HUDEP-2 (cell line): ENCODE data around the gene SYTL4.

Experiments used
- DNase-seq, 76 experiments: peaks; one replicate each; lab custom pipeline; 2025; ENCODE audit not compliant: unreplicated experiment in 76 of 76; lab: John Stamatoyannopoulos, UW

The SYTL4 gene

GRCh38 chrX:100649550-100650356 is 82.2 kb downstream of the SYTL4 start:
- DNase-seq, result no peak

DNA sequence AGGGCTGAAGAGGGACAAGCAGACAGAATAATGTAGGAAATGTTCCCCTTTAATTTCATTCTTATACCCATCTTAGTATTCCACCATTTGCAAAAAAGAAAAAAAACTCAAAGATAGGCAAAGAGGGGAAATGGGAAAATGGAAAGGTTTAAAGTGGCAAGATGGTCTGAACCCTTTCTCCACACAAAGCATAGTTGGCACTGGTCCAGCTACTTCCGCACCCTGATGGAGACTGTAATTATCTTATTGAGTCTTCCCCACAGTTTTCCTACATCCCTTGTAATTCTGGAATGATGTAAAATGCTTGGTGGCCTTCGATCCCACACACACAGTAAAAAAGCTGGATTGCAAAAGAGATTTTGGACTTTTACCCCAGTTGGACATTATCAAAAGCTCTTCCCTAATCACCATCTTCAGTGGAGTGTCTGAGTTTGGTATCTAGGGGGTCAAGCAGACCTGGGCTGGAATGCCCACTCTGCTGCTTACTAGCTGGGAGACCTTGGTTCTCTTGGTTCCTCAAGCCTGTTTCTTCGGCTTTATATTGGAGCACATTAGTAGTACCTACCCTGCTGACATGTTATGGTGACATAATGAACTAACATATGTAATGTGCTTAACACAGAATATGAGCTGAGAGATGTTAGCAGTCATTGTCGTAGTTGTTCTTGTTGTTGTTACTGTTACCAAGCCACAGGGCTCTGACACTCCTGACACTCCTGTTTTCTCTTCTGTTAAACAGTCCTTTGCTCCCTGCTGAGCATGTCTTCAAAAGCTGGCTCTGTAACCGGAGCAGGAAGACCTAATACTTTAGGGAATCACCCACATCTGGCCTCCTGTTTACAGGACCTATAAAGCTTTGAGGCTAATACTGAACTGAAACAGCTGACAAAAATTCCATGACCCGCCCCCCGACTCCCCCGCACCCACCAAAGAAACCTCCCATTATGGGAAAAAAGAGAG is 83.2 kb downstream of the SYTL4 start:
- no peak for DNase-seq

GRCh38 chrX:100647739-100648138 is 84.2 kb downstream of the SYTL4 start:
- no peak for DNase-seq

DNA sequence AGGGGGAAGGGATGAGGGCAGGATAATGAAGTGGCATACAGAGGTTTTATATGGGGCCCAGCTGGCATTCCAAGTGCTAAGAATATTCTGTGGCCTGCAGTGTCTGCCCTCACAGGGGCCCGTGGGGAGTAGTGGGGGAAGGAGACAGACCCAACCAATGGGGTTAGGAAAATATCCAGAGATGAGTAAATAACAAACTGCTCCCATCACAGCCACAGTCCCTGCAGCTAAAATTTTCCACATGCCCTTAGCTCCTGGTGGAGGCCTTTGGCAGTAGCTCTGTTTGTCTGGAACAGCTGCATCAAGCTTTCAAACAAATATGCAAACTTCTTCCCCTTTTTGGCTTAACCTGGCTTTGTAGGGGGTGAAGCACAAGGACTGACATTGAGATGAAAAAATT is 84.8 kb downstream of the SYTL4 start:
- no peak for DNase-seq

- no peak for DNase-seq
Observed at GRCh38 chrX:100645106-100645505, 86.8 kb downstream of the SYTL4 start.

DNA sequence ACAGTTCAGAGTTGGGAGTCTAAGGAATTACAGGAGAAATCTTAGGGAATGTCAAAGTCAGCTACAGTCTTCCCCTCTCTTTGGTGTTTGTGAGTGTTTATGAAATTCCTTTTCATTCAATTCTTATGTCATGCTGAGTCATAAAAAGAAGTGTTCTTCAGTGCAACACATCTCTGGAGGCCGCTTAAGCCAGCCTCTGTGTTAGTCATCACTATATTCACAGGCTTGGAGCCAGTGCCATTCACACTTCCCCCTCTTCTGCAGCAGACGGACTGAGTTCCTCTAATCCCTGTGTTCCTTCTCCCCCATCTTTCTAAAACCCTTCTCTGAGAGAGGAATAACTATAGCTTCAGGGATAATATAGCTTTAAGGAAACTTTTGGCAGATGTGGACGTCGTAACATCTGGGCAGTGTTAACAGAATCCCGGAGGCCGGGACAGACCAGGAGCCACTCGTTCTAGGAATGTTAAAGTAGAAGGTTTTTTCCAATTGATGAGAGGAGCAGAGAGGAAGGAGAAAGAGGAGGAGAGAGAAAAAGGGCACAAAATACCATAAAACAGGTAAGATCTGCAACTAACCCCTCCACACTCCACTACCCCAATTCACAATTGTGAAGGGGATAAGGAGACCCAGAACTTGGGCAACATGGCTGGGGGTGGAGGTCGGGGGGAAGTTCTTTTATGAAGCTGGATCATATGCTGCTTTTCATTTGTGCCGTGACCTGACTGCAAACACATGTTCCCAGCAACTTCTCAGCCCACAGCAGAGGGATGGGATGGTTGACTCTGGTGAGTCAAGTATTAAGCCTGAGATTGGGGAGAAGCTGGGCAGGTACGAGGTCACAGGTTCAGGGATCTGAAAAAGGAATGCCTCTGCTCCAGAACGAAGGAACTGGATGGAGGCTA is 87.7 kb downstream of the SYTL4 start, which contains the start of gene SRPX2:
SRPX2 (plus strand) TSS at position 244 of the 905 bp plus-strand sequence. CDS start 2,124 bp downstream, outside the sequence.
- no peak for DNase-seq

DNA sequence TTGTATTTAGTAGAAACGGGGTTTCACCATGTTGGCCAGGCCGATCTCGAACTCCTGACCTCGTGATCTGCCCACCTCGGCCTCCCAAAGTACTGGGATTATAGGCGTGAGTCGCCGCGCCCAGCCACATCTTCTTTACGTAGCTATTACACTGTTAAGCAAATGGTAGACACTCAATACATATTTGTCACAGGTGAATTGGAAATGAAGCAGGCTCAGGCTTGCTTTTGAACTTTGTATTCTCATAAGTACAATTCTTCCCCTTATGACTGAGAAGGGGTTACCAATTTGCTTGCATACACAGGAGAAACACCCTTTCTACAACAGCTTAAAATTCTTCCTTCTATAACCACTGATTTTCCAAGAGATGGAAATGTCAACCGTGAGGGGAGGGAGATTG is 88.7 kb downstream of the SYTL4 start:
- DNase-seq, result no peak

GRCh38 chrX:100642290-100642689 is 89.6 kb downstream of the SYTL4 start:
- no peak for DNase-seq

DNA sequence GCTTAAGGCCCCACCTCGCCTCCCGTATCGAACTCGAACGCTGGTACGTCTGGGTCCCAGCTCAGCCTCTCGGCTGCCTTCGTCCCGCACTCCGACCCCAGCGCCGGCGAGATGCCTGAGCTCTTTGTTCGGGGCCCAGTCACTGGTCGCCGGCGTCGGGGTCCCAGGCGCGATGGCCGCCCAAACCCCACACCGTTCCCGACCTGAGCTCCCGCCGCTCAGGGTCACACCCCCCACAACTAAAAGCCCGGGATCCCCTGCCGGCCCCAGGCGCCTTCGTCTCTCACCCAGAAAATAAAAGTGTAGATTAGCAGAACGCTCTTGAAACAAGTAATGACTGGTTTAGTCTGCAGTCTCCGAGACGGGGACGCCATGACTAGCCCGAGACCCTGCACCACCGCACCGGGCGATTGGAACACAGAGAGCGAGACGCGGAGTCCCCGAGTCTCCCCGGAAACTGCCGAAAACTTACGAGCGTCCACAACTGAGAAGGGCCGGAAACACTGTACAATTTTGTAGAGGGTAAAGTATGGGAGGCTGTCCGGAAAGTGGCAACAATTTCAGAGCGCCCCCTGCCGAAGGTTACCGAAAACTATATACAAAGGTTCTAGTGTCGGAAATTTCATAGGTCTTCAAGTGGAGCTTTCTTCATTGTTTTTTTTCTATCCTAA is 95.5 kb downstream of the SYTL4 start, which contains the start of gene TSPAN6:
TSPAN6 (minus strand) TSS at position 486 of the 671 bp plus-strand sequence; CDS start at position 374, 112 bp downstream.
- peak in 75 of 76 experiments; percentile 3 to 85 (median 68) for DNase-seq

GRCh38 chrX:100635989-100636320 is 96.0 kb downstream of the SYTL4 start:
- no peak for DNase-seq

- DNase-seq, result no peak
Observed at GRCh38 chrX:100635040-100635439, 96.9 kb downstream of the SYTL4 start.

GRCh38 chrX:100625985-100626491 is 105.9 kb downstream of the SYTL4 start:
- no peak for DNase-seq
